PC-9 (cell line): ENCODE results near the gene ACTN1. TPM values are rescaled to one million over a fixed set of nuclear protein-coding genes. Genes with fewer than 3 reads are reported as not detected.
A peak's percentile ranks its signal among the peaks of the same experiment; 100 is the strongest.

Experiments used
- BruUV-seq: library from RNA; stranded (reverse); fragments of 400-500 nt; replicated peaks from 2 replicates; lab custom pipeline; 2021; lab: Mats Ljungman, UMichigan
- CTCF ChIA-PET: fragments of 300-600 bp; sonication (Branson Sonifier 250); formaldehyde crosslinking; loops from one replicate; lab custom pipeline; 2022; ENCODE audit warnings: antibody characterized with exemption; lab: Charles Lee
- POLR2A ChIA-PET: fragments of 300-600 bp; sonication (Branson Sonifier 250); formaldehyde crosslinking; loops from one replicate; lab custom pipeline; 2022; ENCODE audit warnings: antibody characterized with exemption; ENCODE audit not compliant: unreplicated experiment; lab: Charles Lee
- DNase-seq, 2 experiments: peaks; one replicate each; pipeline versions ENCODE4 v3.0.0 to v3.0.0-alpha.2; 2015 to 2022; ENCODE audit warnings: mixed read lengths in 1 of 2
- H2AFZ ChIP-seq: fragments of 200-600 bp; sonication (generic); 2 replicates; pipeline ENCODE4 v1.8.1; 2017; ENCODE audit warnings: antibody characterized with exemption
- H3F3A ChIP-seq: fragments of 200-600 bp; sonication (generic); 2 replicates; pipeline ENCODE4 v1.8.1; 2017; ENCODE audit warnings: antibody characterized with exemption, mild to moderate bottlenecking, low read depth; ENCODE audit not compliant: insufficient read depth
- H3K27ac ChIP-seq: fragments of 200-600 bp; sonication (generic); 2 replicates; pipeline ENCODE4 v1.6.1; 2016; ENCODE audit warnings: mixed run types
- H3K27me3 ChIP-seq: fragments of 200-600 bp; sonication (generic); 2 replicates; pipeline ENCODE4 v1.6.1; 2016; ENCODE audit warnings: low read depth, mixed run types; ENCODE audit not compliant: insufficient read depth
- H3K36me3 ChIP-seq: fragments of 200-600 bp; sonication (generic); 2 replicates; pipeline ENCODE4 v1.6.1; 2016; ENCODE audit warnings: low read depth, mixed run types
- H3K4me1 ChIP-seq: fragments of 200-600 bp; sonication (generic); replicated peaks from 2 replicates; pipeline ENCODE4 v1.6.1; 2016; ENCODE audit warnings: mixed run types; ENCODE audit not compliant: insufficient read depth
- H3K4me2 ChIP-seq: fragments of 200-600 bp; sonication (generic); 2 replicates; pipeline ENCODE4 v1.6.1; 2017; ENCODE audit warnings: mixed run types
- H3K4me3 ChIP-seq: fragments of 200-600 bp; sonication (generic); 2 replicates; pipeline ENCODE4 v1.6.1; 2016; ENCODE audit warnings: mixed run types
- H3K79me2 ChIP-seq: fragments of 200-600 bp; sonication (generic); 2 replicates; pipeline ENCODE4 v1.6.1; 2017; ENCODE audit warnings: low read depth, mixed run types
- H3K9me2 ChIP-seq: fragments of 200-600 bp; sonication (generic); 2 replicates; pipeline ENCODE4 v1.8.1; 2017; ENCODE audit warnings: mild to moderate bottlenecking; ENCODE audit not compliant: insufficient read depth
- H3K9me3 ChIP-seq: fragments of 200-600 bp; sonication (generic); 2 replicates; pipeline ENCODE4 v1.8.1; 2016; ENCODE audit warnings: low read depth; ENCODE audit not compliant: insufficient read depth
- H4K20me1 ChIP-seq: fragments of 200-600 bp; sonication (generic); 2 replicates; pipeline ENCODE4 v1.8.1; 2017; ENCODE audit not compliant: insufficient read depth
- CTCF ChIP-seq: fragments of 200-600 bp; sonication (generic); conservative IDR thresholded peaks from 2 replicates; pipeline ENCODE4 v1.6.1; 2017; ENCODE audit warnings: mixed run types, antibody characterized with exemption, mild to moderate bottlenecking, moderate library complexity
- EZH2 ChIP-seq: fragments of 200-600 bp; sonication (generic); IDR thresholded peaks from 2 replicates; pipeline ENCODE4 v1.8.0; 2017; ENCODE audit warnings: antibody characterized with exemption, low read depth
- intact Hi-C: fragments of 100-400 bp; cut with micrococcal nuclease; formaldehyde crosslinking; loops from one replicate; pipeline ENCODE4 v1.10.0; 2022; ENCODE audit not compliant: unreplicated experiment
- total RNA-seq: library from RNA; stranded (reverse); gene quantifications from 2 replicates; pipeline ENCODE4 v1.2.3, GENCODE V29; 2021

Gene ACTN1
- total RNA-seq, 1 experiment from 2014 or later = 314 TPM

- Histone ChIP-seq H3K9me3 (no peaks in the 10 kb centered on the region), H3F3A (peaks cover 47% of the 10 kb centered on the region), H3K4me3 (peak overlapping the region; percentile 32; the same call in 1 of the 2 replicates), H3K27ac (peak overlapping the region; percentile 77), H3K4me1 (peaks cover 60% of the 10 kb centered on the region), H2AFZ (no peak overlapping the region), H3K4me2 (peak overlapping the region; percentile 70), H3K79me2 (peaks cover 96% of the 10 kb centered on the region), H3K27me3 (no peaks in the 10 kb centered on the region), H3K36me3 (0 out of 2 replicates have a peak, but pooled peaks cover 8% of the 10 kb centered on the region), H4K20me1 (peaks cover 66% of the 10 kb centered on the region), H3K9me2 (no peaks in the 10 kb centered on the region)
- TSS peak; percentile 99 for BruUV-seq
- ChIA-PET CTCF (interaction anchor here (1.1 to 1.4 kb wide), 2 partner anchors 11 to 40 kb away, joined by 9 to 13 read pairs; no protein-coding TSS in a partner anchor), POLR2A (interaction anchor here (0.5 to 1.0 kb wide), 7 partner anchors 9 to 170 kb away, joined by 3 to 30 read pairs (median 5); no protein-coding TSS in a partner anchor)
- TF ChIP-seq CTCF = no peak
- no peak for TF ChIP-seq EZH2
- intact Hi-C loops = loop anchor here (1.0 kb wide), 3 partner anchors 9 to 28 kb away; partner anchors contain the start of gene ACTN1
- DNase-seq = peak; percentile 96 to 97
These were observed 27.9 kb downstream of the ACTN1 start for GRCh38 chr14:68951035-68951797.

GRCh38 chr14:68950111-68950510 lies 29.0 kb downstream of the ACTN1 start:
- intact Hi-C loops = no loop called here
- H3K36me3 ChIP-seq = 0 out of 2 replicates have a peak, but pooled peaks cover 7% of the 10 kb centered on the region
- H3K9me3 ChIP-seq = no peaks in the 10 kb centered on the region
- H3F3A ChIP-seq = peaks cover 50% of the 10 kb centered on the region
- H3K4me1 ChIP-seq = peaks cover 65% of the 10 kb centered on the region
- no peak overlapping the region for H2AFZ ChIP-seq
- H3K27ac ChIP-seq = no peak overlapping the region
- CTCF ChIA-PET = interaction anchor here (0.7 to 1.4 kb wide), 3 partner anchors 10 to 39 kb away, joined by 9 to 14 read pairs (median 13); no protein-coding TSS in a partner anchor
- no peak for DNase-seq
- BruUV-seq = no TSS peak
- TF ChIP-seq CTCF (no peak), EZH2 (no peak)
- no peak overlapping the region for H3K4me3 ChIP-seq
- H3K4me2 ChIP-seq = no peak overlapping the region
- no peaks in the 10 kb centered on the region for H3K9me2 ChIP-seq
- peaks cover 65% of the 10 kb centered on the region for H4K20me1 ChIP-seq
- POLR2A ChIA-PET = interaction anchor here (0.6 to 0.7 kb wide), 2 partner anchors 8 to 1484 kb away, joined by 5 to 30 read pairs; no protein-coding TSS in a partner anchor
- H3K27me3 ChIP-seq = no peaks in the 10 kb centered on the region
- H3K79me2 ChIP-seq = peaks cover 96% of the 10 kb centered on the region

GRCh38 chr14:68949601-68949965 lies 29.5 kb downstream of the ACTN1 start:
- no peak overlapping the region for H2AFZ ChIP-seq
- no peaks in the 10 kb centered on the region for H3K27me3 ChIP-seq
- ChIA-PET POLR2A (interaction anchor here (0.6 kb wide), 1 partner anchor 1484 kb away, joined by 5 read pairs; no protein-coding TSS in a partner anchor), CTCF (interaction anchor here (0.7 kb wide), 1 partner anchor 31 kb away, joined by 14 read pairs; no protein-coding TSS in a partner anchor)
- peaks cover 96% of the 10 kb centered on the region for H3K79me2 ChIP-seq
- H3K4me1 ChIP-seq = peaks cover 65% of the 10 kb centered on the region
- H3K9me3 ChIP-seq = no peaks in the 10 kb centered on the region
- H4K20me1 ChIP-seq = peaks cover 63% of the 10 kb centered on the region
- H3K36me3 ChIP-seq = 0 out of 2 replicates have a peak, but pooled peaks cover 7% of the 10 kb centered on the region
- DNase-seq = no peak
- H3K4me3 ChIP-seq = no peak overlapping the region
- no peak for TF ChIP-seq CTCF
- no peak for TF ChIP-seq EZH2
- no TSS peak for BruUV-seq
- H3K9me2 ChIP-seq = no peaks in the 10 kb centered on the region
- H3F3A ChIP-seq = peaks cover 50% of the 10 kb centered on the region
- peak overlapping the region; percentile 9 for H3K27ac ChIP-seq
- intact Hi-C loops = no loop called here
- H3K4me2 ChIP-seq = no peak overlapping the region
